ENCODE measurements around the gene CAB39. TPM values are rescaled to one million over a fixed set of nuclear protein-coding genes. Genes with fewer than 3 reads are reported as not detected.

The CAB39 gene
- polyA plus RNA-seq, 1 donor (not counting 4 experiments of a cell fraction or from before 2014, with no cell fraction given), result 120 TPM

DNA sequence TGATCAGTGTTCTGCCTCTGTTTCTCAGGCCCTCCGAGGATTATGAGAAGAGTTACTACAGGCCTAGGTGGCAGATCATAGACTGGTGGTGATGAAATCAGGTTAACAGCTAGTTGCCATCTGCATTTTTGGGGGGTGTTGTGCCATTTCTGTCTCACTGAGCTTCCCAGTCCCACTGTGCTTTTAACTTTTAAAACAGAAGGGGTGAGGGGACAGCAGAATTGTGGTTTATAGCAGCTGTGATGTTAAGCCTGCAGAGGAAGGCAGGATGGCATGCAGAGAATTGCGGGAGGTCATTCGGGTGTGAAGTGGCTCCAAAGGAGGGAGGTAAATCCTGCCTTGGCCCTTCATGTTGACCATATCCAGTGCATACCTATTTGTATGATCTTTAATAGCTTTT lies 5.0 kb downstream of the CAB39 start:
- H3K4me3 ChIP-seq (ENCODE audit: control insufficient read depth in 2 of 3, extremely low read depth in 1 of 3, insufficient read depth in 2 of 3, low read depth in 1 of 3, low read length in 3 of 3), result no peak overlapping the region
- TF ChIP-seq, protein P1, sequence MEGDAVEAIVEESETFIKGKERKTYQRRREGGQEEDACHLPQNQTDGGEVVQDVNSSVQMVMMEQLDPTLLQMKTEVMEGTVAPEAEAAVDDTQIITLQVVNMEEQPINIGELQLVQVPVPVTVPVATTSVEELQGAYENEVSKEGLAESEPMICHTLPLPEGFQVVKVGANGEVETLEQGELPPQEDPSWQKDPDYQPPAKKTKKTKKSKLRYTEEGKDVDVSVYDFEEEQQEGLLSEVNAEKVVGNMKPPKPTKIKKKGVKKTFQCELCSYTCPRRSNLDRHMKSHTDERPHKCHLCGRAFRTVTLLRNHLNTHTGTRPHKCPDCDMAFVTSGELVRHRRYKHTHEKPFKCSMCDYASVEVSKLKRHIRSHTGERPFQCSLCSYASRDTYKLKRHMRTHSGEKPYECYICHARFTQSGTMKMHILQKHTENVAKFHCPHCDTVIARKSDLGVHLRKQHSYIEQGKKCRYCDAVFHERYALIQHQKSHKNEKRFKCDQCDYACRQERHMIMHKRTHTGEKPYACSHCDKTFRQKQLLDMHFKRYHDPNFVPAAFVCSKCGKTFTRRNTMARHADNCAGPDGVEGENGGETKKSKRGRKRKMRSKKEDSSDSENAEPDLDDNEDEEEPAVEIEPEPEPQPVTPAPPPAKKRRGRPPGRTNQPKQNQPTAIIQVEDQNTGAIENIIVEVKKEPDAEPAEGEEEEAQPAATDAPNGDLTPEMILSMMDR (optimal IDR thresholded peaks at IDR 0.05 in 1 of 3, IDR thresholded peaks at IDR 0.05 in 1 of 3, conservative IDR thresholded peaks at IDR 0.05 in 1 of 3; ENCODE audit: extremely low read depth in 1 of 3, insufficient read depth in 2 of 3, low read length in 3 of 3), result no peak
- no peak for TF ChIP-seq EZH2 (IDR thresholded peaks at IDR 0.05; ENCODE audit: low read length)
- H3K36me3 ChIP-seq (ENCODE audit: control insufficient read depth in 2 of 2, extremely low read depth in 1 of 2, insufficient read depth in 2 of 2, low read length in 2 of 2), result peaks cover 9 to 24% of the 10 kb centered on the region in 2 experiments
- dilution Hi-C loops (cut with MboI; ENCODE audit: extremely low pct_ligation_motif_present, low sequenced_read_pairs), result no loop called here
- no peak overlapping the region for H3K27ac ChIP-seq (ENCODE audit: control insufficient read depth, insufficient read depth, low read length)
- H3K79me2 ChIP-seq (ENCODE audit: control insufficient read depth, insufficient read depth, low read length), result peaks cover 99% of the 10 kb centered on the region
- peak overlapping the region; percentile 44 for H3K4me2 ChIP-seq (ENCODE audit: control insufficient read depth, extremely low read depth, insufficient read depth, low read depth, low read length)
- no peak for FAIRE-seq
- DNase-seq (ENCODE audit: low read depth, low spot score), result no peak
- H2AFZ ChIP-seq (ENCODE audit: control insufficient read depth, low read length), result no peak overlapping the region
- no peak overlapping the region for H3K9ac ChIP-seq (ENCODE audit: control insufficient read depth, extremely low read depth, insufficient read depth, low read length)
- H3K9me3 ChIP-seq (ENCODE audit: control insufficient read depth, low read depth, low read length), result no peaks in the 10 kb centered on the region
- H3K27me3 ChIP-seq (ENCODE audit: control insufficient read depth, extremely low read depth, insufficient read depth, low read length), result no peaks in the 10 kb centered on the region
- peaks cover 59% of the 10 kb centered on the region for H4K20me1 ChIP-seq (ENCODE audit: control insufficient read depth, extremely low read depth, insufficient read depth, low read length)
- no peaks in the 10 kb centered on the region for H3K9me1 ChIP-seq (ENCODE audit: control insufficient read depth, extremely low read depth, insufficient read depth, low read length)
- H3K4me1 ChIP-seq (ENCODE audit: control insufficient read depth, extremely low read depth, insufficient read depth, low read length), result peaks cover 48% of the 10 kb centered on the region

DNA sequence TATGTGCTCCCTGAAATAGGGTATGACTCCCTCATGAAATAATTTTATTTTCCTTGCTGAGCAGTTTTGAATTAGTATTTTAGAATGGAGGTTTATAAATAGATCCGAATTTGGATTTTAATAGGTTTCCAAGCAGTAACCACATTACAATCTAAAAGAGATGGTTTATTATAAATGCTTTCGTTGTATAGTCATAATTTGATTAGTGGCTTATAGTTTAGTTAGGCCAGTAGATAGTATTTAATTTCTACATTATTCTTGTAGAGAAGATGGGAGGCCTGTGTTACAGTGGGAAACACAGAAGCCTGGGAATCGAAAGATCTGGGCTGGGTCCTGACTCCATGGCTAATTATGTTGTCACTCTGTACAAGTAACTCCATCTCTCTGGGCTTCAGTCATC lies 6.7 kb downstream of the CAB39 start:
- H4K20me1 ChIP-seq (ENCODE audit: control insufficient read depth, extremely low read depth, insufficient read depth, low read length), result peaks cover 61% of the 10 kb centered on the region
- DNase-seq (ENCODE audit: low read depth, low spot score) (no peak), FAIRE-seq (no peak)
- no peaks in the 10 kb centered on the region for H3K9me1 ChIP-seq (ENCODE audit: control insufficient read depth, extremely low read depth, insufficient read depth, low read length)
- peaks cover 48% of the 10 kb centered on the region for H3K4me1 ChIP-seq (ENCODE audit: control insufficient read depth, extremely low read depth, insufficient read depth, low read length)
- peaks cover 14 to 35% of the 10 kb centered on the region in 2 experiments for H3K36me3 ChIP-seq (ENCODE audit: control insufficient read depth in 2 of 2, extremely low read depth in 1 of 2, insufficient read depth in 2 of 2, low read length in 2 of 2)
- no peaks in the 10 kb centered on the region for H3K9me3 ChIP-seq (ENCODE audit: control insufficient read depth, low read depth, low read length)
- H2AFZ ChIP-seq (ENCODE audit: control insufficient read depth, low read length), result no peak overlapping the region
- dilution Hi-C loops (cut with MboI; ENCODE audit: extremely low pct_ligation_motif_present, low sequenced_read_pairs), result no loop called here
- H3K79me2 ChIP-seq (ENCODE audit: control insufficient read depth, insufficient read depth, low read length), result peaks cover 100% of the 10 kb centered on the region
- H3K4me2 ChIP-seq (ENCODE audit: control insufficient read depth, extremely low read depth, insufficient read depth, low read depth, low read length), result no peak overlapping the region
- no peak overlapping the region for H3K27ac ChIP-seq (ENCODE audit: control insufficient read depth, insufficient read depth, low read length)
- TF ChIP-seq EZH2 (IDR thresholded peaks at IDR 0.05; ENCODE audit: low read length), result no peak
- TF ChIP-seq, protein P1 (optimal IDR thresholded peaks at IDR 0.05 in 1 of 3, IDR thresholded peaks at IDR 0.05 in 1 of 3, conservative IDR thresholded peaks at IDR 0.05 in 1 of 3; ENCODE audit: extremely low read depth in 1 of 3, insufficient read depth in 2 of 3, low read length in 3 of 3), result no peak
- no peak overlapping the region for H3K4me3 ChIP-seq (ENCODE audit: control insufficient read depth in 2 of 3, extremely low read depth in 1 of 3, insufficient read depth in 2 of 3, low read depth in 1 of 3, low read length in 3 of 3)
- no peaks in the 10 kb centered on the region for H3K27me3 ChIP-seq (ENCODE audit: control insufficient read depth, extremely low read depth, insufficient read depth, low read length)
- no peak overlapping the region for H3K9ac ChIP-seq (ENCODE audit: control insufficient read depth, extremely low read depth, insufficient read depth, low read length)

All from keratinocyte (primary cell).